ENCODE results near the gene AP1G2.
A peak's percentile ranks its signal among the peaks of the same experiment; 100 is the strongest.
"Not testable (repeated sequence)": the region's sequence is repeated elsewhere in the genome, so short reads cannot be mapped to it uniquely, and the experiment has no call there.

AP1G2 gene

GRCh38 chr14:23594191-23594590, 26.6 kb upstream of the AP1G2 start:
- DNase-seq (ENCODE audit: low read depth in 2 of 2): not testable (repeated sequence)

GRCh38 chr14:23590198-23590597, 22.6 kb upstream of the AP1G2 start:
- DNase-seq (ENCODE audit: low read depth in 2 of 2): no peak

GRCh38 chr14:23589606-23590005, 22.0 kb upstream of the AP1G2 start:
- DNase-seq (ENCODE audit: low read depth in 2 of 2): no peak

- peak; percentile 64 to 72 for DNase-seq (ENCODE audit: low read depth in 2 of 2)
These were observed 21.4 kb upstream of the AP1G2 start for GRCh38 chr14:23588884-23589598.

- not testable (repeated sequence) for DNase-seq (ENCODE audit: low read depth in 2 of 2)
These were observed 17.1 kb upstream of the AP1G2 start for GRCh38 chr14:23584527-23585203.

GRCh38 chr14:23583761-23584526, 16.4 kb upstream of the AP1G2 start:
- not testable (repeated sequence) for DNase-seq (ENCODE audit: low read depth in 2 of 2)

GRCh38 chr14:23582906-23583760, 15.5 kb upstream of the AP1G2 start:
- DNase-seq (ENCODE audit: low read depth in 2 of 2): no peak

GRCh38 chr14:23580948-23581281, 13.3 kb upstream of the AP1G2 start:
- no peak for DNase-seq (ENCODE audit: low read depth in 2 of 2)

GRCh38 chr14:23580152-23580926, 12.7 kb upstream of the AP1G2 start:
- no peak for DNase-seq (ENCODE audit: low read depth in 2 of 2)

- no peak for DNase-seq (ENCODE audit: low read depth in 2 of 2)
These were observed 12.1 kb upstream of the AP1G2 start for GRCh38 chr14:23579739-23580138.

- DNase-seq (ENCODE audit: low read depth in 2 of 2): no peak
These were observed 11.7 kb upstream of the AP1G2 start for GRCh38 chr14:23579311-23579630.

GRCh38 chr14:23578560-23579310, 11.1 kb upstream of the AP1G2 start, which contains the start of gene JPH4:
Gene JPH4, minus strand, starts transcription at chr14:23578790. Its CDS starts 1,337 bp downstream, at chr14:23577453.
- no peak for DNase-seq (ENCODE audit: low read depth in 2 of 2)

GRCh38 chr14:23577710-23578392, 10.3 kb upstream of the AP1G2 start:
- DNase-seq (ENCODE audit: low read depth in 2 of 2): no peak

GRCh38 chr14:23577004-23577681, 9.6 kb upstream of the AP1G2 start:
- no peak for DNase-seq (ENCODE audit: low read depth in 2 of 2)

GRCh38 chr14:23573384-23574015, 5.9 kb upstream of the AP1G2 start:
- DNase-seq (ENCODE audit: low read depth in 2 of 2): no peak

GRCh38 chr14:23572836-23573235, 5.2 kb upstream of the AP1G2 start:
- no peak for DNase-seq (ENCODE audit: low read depth in 2 of 2)

- no peak for DNase-seq (ENCODE audit: low read depth in 2 of 2)
These were observed 4.9 kb upstream of the AP1G2 start for GRCh38 chr14:23572524-23572828.

- no peak for DNase-seq (ENCODE audit: low read depth in 2 of 2)
These were observed 4.3 kb upstream of the AP1G2 start for GRCh38 chr14:23571701-23572523.
